ENCODE results near the gene YIF1A. TPM values are rescaled to one million over a fixed set of nuclear protein-coding genes. Genes with fewer than 3 reads are reported as not detected.

Gene YIF1A
- total RNA-seq, 1 donor from 2014 or later = 48.0 TPM

DNA sequence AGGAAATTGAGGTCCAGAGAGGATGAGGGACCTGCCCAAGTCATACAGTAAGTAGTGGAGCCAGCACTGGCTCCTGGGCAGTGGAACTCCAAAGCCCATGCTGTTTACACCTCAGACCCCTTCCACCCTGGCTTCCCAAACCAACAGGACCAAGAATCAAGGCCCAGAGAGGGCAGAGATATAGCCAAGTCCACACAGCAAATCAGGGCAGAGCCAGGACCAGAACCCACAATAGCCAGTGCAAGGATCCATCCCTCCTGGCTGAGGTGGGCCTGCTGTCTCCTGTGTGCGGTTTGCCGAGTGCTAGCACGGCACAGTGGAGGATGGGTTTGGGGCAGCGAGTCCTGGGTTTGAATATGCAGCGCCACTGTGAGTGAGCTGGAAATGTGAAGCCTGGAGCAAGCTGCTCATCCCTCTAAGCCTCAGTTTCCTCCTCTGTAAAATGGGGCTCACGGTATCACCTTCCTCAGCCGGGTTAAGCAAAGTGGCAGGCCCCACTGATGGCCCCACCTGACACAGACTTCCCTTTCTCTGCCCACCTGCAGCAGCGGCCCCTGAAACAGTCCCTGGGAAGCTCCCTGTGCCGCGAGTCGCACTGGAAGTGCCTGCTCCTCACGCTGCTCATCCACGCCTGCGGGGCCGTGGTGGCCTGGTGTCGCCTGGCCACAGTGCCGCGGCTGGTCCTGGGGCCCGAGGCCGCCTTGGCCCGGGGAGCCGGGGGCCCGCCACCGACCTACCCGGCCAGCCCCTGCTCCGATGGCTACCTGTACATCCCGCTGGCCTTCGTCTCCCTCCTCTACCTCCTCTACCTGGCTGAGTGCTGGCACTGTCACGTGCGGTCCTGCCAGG, 5.1 kb upstream of the YIF1A start:
- Mint-ChIP-seq H3K36me3 (ENCODE audit: low read depth, unreplicated experiment) (peaks cover 4% of the 10 kb centered on the region), H3K4me1 (ENCODE audit: unreplicated experiment) (peaks cover 12% of the 10 kb centered on the region), H3K27me3 (ENCODE audit: unreplicated experiment) (peaks cover 27% of the 10 kb centered on the region), H3K9me3 (ENCODE audit: unreplicated experiment) (no peaks in the 10 kb centered on the region), H3K27ac (ENCODE audit: unreplicated experiment) (peak overlapping the region; percentile 18), H3K4me3 (ENCODE audit: unreplicated experiment) (peak overlapping the region; percentile 9)
- no peak for DNase-seq (ENCODE audit: low spot score)
- TF ChIP-seq, protein P1, sequence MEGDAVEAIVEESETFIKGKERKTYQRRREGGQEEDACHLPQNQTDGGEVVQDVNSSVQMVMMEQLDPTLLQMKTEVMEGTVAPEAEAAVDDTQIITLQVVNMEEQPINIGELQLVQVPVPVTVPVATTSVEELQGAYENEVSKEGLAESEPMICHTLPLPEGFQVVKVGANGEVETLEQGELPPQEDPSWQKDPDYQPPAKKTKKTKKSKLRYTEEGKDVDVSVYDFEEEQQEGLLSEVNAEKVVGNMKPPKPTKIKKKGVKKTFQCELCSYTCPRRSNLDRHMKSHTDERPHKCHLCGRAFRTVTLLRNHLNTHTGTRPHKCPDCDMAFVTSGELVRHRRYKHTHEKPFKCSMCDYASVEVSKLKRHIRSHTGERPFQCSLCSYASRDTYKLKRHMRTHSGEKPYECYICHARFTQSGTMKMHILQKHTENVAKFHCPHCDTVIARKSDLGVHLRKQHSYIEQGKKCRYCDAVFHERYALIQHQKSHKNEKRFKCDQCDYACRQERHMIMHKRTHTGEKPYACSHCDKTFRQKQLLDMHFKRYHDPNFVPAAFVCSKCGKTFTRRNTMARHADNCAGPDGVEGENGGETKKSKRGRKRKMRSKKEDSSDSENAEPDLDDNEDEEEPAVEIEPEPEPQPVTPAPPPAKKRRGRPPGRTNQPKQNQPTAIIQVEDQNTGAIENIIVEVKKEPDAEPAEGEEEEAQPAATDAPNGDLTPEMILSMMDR (IDR thresholded peaks at IDR 0.05; ENCODE audit: unreplicated experiment) = no peak

DNA sequence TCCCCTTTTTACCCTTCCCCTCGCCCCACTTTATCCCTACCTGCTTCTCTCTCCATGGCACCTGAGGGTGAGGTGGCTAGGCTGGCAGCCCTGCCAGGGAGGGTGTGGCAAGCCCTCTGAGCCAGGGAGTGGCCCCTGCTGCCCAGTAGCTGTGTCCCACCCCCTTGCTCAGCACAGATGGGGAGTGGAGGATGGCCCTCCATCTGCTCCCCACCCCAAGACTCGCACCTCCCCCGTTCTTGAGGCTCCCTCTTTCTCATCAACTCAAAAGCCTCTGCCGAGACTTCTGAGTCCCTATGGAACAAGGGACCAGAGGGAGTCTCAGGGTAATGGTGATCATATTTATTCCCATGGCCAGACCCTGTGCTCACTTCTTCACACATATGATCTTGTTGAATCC, 4.4 kb upstream of the YIF1A start:
- TF ChIP-seq, protein P1 (IDR thresholded peaks at IDR 0.05; ENCODE audit: unreplicated experiment) = no peak
- DNase-seq (ENCODE audit: low spot score) = no peak
- H3K9me3 Mint-ChIP-seq (ENCODE audit: unreplicated experiment) = no peaks in the 10 kb centered on the region
- H3K27me3 Mint-ChIP-seq (ENCODE audit: unreplicated experiment) = peaks cover 27% of the 10 kb centered on the region
- peaks cover 4% of the 10 kb centered on the region for H3K36me3 Mint-ChIP-seq (ENCODE audit: low read depth, unreplicated experiment)
- H3K4me3 Mint-ChIP-seq (ENCODE audit: unreplicated experiment) = peak overlapping the region; percentile 9
- peaks cover 14% of the 10 kb centered on the region for H3K4me1 Mint-ChIP-seq (ENCODE audit: unreplicated experiment)
- H3K27ac Mint-ChIP-seq (ENCODE audit: unreplicated experiment) = peak overlapping the region; percentile 18

DNA sequence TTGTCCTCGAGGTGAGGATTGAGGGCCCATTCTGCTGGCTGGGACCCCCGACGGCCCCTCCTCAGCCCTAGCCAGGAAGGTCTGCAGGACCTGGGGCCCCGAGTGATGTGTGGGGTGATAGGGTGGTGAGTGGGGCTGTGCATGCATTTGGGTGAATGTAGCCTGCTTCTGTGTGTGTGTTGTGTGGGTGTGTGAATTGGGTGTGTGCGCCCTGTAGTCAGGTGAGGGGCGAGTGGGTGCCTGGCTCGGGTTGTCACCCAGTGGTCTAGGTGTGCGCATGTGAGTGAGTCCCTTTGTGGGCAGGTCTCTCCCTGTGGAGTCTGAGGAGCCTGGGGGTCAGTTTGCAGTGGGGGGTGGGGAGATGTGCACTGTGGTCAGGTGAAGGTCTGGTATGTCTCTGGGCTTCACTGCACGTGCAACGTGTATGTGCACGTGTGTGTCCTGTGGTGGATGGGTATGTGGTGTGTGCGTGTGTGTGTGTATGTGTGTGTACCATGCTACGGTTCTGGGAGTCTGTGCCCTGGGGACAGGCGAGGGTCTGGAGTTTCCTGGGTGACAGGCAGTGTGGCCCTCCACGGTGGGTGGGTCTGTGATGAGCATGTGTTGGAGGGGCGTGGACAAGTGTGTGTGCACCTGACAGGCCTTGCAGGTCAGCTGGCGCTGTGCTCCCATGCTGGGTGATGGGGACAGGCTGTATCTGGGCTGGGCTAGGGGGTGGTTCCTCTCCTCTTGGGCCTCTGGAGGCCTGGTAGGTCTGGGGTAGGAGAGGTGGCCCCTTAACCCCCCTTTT, 3.8 kb upstream of the YIF1A start:
- Mint-ChIP-seq H3K27ac (ENCODE audit: unreplicated experiment) (peak overlapping the region; percentile 7), H3K36me3 (ENCODE audit: low read depth, unreplicated experiment) (peaks cover 4% of the 10 kb centered on the region), H3K4me1 (ENCODE audit: unreplicated experiment) (peaks cover 18% of the 10 kb centered on the region), H3K4me3 (ENCODE audit: unreplicated experiment) (peak overlapping the region; percentile 62), H3K9me3 (ENCODE audit: unreplicated experiment) (no peaks in the 10 kb centered on the region), H3K27me3 (ENCODE audit: unreplicated experiment) (peaks cover 27% of the 10 kb centered on the region)
- no peak for DNase-seq (ENCODE audit: low spot score)
- TF ChIP-seq, protein P1 (IDR thresholded peaks at IDR 0.05; ENCODE audit: unreplicated experiment) = no peak

DNA sequence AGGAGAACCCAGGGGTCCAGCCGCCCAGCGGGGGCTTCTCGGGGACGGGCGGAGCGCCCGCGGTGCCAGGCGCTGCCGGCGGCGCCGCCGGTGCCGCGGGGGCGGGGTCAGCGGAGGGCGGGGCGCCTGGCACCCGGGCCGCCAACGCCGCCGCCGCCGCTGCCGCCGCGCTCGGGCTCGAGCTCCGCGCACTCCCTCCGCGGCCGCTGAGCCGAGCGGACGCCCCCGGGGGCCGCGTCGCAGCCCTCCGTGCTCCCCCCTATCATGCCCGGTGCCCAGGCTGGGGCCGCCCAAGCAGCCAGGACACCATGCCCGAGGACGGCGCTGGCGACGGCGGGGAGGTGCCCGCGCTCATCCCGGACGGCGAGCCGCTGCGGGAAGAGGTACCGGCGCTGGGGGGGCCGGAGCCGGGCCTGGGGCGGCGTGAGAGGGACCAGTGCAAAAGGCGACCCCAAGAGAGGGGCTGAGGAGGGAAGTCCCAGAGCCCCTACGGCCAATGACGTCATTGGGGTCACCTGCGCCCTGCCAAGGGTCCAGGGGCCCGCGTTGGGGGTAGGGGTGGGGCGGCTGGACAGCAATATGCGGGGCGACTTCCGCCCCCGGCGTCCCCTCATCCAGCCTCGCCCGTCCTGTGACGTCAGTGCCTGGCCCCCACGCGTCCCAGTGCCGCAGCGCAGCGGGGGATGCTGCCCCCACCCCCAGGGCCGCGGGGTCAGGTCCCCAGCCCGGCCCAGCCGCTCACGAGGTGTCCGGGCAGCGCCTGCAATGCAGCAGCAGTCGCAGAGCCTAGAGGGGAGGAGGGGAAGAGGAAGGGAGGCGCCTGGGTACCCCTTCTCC, 3.0 kb upstream of the YIF1A start, which contains the start of gene TMEM151A:
TSS of gene TMEM151A (plus strand) at position 189 of the 837 bp plus-strand sequence. CDS start at position 309, 120 bp downstream.
- H3K4me1 Mint-ChIP-seq (ENCODE audit: unreplicated experiment) = peaks cover 18% of the 10 kb centered on the region
- H3K27me3 Mint-ChIP-seq (ENCODE audit: unreplicated experiment) = peaks cover 27% of the 10 kb centered on the region
- peaks cover 4% of the 10 kb centered on the region for H3K36me3 Mint-ChIP-seq (ENCODE audit: low read depth, unreplicated experiment)
- H3K27ac Mint-ChIP-seq (ENCODE audit: unreplicated experiment) = peak within 1 kb of the TSS; percentile 11
- no peak for DNase-seq (ENCODE audit: low spot score)
- H3K4me3 Mint-ChIP-seq (ENCODE audit: unreplicated experiment) = peak within 1 kb of the TSS; percentile 94
- H3K9me3 Mint-ChIP-seq (ENCODE audit: unreplicated experiment) = no peaks in the 10 kb centered on the region
- TF ChIP-seq, protein P1 (IDR thresholded peaks at IDR 0.05; ENCODE audit: unreplicated experiment) = no peak
